Measurements from ENCODE around the gene SPATA21.

The SPATA21 gene

DNA sequence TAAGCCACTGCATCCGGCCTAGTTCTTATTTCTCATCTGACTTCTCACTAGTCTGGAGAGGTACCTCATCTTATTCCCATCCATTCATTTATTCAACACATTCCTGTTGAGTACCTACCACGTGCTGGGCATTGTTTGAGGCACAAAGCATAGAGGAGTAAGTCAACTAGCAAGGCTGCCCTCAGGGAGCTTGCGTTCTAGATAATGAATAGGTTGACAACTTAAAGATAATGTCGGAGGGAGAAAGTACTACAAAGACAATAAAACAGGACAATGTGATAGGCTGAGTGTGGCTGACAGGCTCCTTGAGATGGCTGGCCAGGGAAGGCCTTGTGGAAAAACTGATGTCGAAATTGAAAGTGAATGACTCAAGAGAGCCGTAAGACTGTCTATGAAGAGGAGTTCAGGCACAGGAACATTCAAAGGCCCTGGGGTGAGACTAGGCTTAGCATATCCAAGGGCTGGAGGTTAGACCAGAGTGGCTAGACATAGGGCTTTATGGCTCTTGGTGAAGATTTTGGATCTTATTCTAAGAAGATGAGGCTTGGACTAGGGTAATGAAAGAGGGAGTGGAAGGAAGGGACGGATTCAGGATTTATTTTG, 18.3 kb downstream of the SPATA21 start:
- DNase-seq, result no peak

DNA sequence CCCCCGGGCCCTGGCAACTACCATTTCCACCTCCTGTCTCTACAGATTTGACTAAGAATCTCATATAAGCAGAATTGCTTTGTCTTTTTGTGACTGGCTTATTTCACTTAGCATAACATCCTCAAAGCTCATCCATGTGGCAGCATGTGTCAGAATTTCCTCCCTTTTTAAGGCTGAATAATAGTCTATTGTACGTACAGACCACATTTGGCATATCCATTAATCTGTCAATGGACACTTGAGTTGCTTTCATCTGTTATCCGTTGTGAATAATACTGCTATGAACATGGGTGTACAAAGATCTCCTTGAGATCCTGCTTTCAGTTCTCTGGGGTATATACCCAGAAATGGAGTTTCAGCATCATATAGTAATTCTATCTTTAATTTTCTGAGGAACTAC, 24.0 kb downstream of the SPATA21 start:
- no peak for DNase-seq

DNA sequence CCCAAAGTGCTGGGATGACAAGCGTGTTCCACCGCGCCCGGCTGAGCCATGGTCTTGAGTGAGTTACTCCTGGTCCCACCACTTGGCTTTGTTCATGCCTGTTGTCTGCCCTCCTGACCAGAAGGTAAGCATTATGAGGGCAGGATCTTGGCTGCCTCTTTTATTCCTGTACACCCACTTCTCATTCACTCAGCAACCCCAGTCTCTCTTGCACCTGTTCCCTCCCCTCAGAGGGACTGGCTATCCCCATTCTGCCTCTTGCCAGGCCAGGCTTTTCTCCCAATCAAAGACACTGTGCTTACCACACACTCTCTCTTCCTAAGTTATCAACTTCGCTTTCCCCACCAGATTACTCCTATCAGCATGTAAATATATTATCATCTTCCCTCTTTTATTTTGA, 26.4 kb downstream of the SPATA21 start:
- no peak for DNase-seq

DNA sequence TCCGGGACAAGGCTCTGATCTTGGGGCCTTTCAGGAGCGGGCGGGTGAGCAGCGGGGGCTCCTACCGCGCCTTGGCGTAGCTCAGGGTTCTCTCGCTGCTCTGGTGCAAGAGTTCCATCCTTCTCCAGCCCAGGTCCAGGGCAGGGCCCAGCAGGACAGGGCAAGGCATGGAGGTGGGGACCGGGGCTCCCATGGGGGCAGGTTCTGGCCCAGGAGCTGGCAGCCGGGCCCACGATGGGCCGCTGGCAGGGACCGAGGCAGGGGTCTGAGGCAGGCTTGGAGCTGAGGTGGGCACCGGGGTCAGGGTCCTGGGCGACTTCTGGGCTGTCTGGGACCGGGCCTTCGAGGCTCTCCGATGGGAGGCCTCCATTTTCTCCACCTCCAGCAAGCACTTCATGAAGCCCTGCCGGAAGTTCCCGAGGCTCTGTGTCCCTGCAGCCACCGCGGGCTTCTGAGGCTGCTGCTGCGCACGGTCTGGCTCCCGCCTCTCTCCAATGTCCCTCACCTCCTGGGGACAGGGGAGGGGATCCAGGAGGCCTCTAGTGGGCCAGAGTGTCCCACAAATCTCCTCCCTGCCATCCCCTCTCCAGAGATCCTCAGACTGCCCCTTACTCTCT, 27.6 kb downstream of the SPATA21 start:
- DNase-seq, result no peak

DNA sequence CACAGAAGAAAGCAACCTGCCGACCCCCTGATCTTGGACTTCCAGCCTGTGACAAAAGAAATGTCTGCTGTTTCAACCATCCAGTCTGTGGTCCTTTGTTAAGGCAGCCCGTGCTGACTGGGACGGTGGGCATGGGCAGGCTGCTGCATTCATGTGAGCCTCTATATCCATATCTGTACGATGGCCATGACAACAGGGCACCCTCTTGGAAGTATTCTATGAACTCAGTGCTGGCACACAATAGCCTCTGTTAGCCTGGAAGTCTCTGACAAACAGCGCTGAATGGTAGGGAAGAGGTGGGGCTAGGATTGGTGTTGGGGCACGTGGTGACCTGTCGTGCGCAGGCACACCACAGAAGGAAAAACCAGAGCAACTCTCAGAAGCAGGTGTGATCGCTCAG, 30.4 kb downstream of the SPATA21 start:
- DNase-seq, result no peak

DNA sequence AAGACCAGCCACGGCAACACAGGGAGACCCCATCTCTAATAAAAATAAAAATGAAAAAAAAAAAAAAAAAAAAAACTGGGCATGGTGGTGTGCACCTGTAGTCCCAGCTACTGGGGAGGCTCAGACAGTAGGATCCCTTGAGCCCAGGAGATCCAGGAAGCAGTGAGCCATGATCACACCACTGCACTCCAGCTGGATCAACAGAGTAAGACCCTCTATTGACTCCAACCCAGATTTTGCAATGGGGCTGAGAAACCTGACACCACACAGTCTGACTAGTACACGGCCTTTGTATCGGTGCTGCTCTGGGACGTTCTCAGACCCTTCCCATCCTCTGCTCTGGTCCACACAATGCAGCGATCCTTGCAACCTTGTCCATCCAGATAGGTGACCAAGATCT, 31.8 kb downstream of the SPATA21 start:
- DNase-seq, result no peak

DNA sequence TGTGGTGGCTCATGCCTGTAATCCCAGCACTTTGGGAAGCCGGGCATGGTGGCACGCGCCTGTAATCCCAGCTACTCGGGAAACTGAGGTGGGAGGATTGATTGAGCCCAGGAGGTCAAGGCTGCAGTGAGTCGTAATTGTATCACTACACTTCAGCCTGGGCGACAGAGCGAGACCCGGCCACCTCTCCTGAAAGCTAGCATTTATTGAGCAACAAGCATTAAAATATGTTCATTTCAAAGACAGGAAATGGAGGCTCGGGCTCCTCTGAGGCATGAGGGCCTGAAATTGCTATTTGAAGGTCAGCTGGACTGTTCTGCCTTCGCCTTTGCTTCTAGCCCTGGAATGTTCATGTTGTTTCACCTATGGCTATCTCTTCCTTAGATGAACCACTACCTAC, 34.5 kb downstream of the SPATA21 start:
- DNase-seq, result no peak

DNA sequence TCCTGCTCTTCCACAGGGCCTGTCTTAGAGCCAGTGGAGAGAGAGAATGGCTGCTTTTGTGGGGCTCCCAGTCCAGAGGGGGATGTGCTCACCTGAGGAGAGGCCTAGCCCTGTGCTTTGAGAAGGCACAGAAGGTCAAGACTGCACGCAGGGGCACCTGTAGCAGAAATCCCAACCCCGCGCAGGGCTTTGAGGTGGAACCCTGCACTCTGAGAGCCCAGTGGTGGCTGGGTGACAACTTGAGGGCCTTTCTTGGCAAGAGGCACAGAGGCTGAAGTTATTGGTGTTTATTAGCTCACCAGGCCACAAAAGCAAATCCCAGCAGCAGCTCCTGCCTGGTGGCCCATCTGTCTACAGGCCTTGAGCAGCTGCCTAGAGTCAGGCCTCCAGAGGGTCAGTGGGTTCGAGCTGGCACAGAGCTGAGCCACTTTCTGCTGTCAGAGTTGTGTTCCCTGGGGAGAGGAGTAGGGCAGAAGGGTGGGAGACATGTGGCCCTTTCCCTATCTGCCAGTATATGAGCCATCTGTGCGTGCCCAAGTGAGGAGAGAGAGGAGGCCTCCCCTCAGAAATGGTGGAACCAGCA, 38.8 kb downstream of the SPATA21 start:
- DNase-seq, result peak; percentile 62

DNA sequence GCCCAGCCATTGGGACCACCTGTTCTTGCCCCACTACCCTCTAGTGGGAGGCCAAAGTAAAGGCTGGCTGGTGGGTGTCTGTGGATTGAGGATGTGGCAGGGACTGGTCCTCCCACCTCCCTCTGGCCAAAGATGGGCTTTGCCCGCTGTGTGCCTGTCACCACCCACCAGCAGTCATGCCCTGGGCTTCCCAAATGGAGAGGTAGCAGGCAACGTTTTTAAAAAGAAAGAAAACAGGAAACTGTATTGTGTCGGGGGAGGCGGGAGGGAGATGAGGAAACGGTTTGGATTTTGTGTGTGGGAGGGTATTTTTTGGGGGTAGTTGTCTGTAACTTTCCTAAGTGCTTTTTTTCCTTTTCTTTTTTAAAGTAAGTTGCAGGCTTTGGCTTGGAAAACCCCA, 40.1 kb downstream of the SPATA21 start:
- no peak for DNase-seq

DNA sequence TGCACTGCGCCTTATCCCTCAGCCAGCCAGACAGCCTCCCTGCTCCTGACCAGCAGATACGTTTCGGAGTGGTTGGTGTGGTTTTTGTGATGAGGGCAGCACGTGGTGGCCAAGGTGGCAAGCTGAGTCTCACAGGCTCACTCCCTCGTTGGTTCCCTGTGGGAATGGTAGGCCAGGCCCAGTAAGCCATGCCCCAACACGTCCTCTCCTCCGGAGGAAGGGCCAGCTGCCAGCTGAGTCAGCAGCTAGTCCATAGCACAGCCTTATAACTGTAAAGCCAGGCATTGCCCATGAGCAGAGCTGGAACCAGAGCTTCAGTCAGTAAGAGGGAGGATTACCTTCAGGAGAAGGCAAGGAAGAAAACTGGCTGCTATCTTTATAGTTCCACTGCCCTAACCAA, 40.6 kb downstream of the SPATA21 start:
- DNase-seq, result no peak

DNA sequence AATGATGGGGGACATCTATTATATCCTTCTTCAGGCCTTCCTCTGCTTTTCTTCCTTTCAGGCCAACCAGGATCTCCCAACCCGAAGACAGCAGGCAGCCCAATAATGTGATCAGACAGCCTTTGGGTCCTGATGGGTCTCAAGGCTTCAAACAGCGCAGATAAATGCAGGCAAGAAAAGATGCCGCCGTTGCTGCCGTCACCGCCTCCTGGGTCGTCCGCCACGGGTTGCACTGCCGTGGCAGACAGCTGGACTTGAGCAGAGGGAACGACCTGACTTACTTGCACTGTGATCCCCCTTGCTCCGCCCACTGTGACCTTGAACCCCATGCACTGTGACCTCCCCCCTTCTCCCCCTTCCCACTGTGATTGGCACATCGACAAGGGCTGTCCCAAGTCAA, 42.2 kb downstream of the SPATA21 start:
- no peak for DNase-seq

DNA sequence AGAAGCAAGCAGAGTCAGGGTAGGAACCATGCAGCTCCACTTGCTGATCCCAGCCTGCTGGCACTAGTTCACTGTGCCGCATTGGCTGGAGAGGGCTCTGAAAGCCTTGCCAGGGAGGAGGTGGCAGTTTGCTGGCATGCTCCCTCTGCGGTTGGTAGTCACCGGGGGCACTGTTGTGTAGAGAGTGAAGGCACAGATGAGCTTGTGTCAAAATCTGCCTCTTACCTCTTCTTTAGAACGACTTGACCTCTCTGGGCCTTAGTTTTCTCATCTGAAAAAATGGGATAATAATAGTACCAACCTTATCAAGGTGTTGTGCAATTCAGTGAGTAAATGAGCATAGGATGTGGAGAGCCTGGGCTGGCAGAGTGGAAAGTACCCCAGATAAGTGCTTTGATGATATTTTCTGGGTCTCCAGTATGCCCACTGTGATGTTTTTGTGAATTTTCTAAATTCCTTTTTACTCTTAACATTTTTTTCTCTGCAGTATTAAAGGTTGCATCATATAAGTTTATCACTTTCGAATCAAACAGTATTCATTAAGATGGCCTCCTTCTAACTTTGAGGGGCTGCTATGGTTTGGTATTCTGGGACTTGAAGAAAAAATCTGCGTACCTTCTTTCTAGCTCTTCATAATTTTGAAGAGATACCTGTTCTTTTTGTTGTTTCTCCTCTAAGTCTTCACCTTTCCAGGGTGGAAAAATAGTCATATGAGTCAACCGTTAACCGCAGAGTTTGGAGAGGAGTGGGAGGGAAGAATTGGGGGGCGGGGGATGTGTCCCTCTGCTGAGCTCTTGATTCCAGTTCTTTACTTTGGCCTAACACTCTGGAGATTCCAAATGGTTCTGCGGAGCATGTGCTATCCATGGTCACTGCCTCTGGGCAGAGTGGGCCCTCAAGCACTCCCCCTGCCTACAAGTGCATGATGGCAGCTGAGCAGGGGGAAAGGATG, 43.4 kb downstream of the SPATA21 start:
- no peak for DNase-seq

DNA sequence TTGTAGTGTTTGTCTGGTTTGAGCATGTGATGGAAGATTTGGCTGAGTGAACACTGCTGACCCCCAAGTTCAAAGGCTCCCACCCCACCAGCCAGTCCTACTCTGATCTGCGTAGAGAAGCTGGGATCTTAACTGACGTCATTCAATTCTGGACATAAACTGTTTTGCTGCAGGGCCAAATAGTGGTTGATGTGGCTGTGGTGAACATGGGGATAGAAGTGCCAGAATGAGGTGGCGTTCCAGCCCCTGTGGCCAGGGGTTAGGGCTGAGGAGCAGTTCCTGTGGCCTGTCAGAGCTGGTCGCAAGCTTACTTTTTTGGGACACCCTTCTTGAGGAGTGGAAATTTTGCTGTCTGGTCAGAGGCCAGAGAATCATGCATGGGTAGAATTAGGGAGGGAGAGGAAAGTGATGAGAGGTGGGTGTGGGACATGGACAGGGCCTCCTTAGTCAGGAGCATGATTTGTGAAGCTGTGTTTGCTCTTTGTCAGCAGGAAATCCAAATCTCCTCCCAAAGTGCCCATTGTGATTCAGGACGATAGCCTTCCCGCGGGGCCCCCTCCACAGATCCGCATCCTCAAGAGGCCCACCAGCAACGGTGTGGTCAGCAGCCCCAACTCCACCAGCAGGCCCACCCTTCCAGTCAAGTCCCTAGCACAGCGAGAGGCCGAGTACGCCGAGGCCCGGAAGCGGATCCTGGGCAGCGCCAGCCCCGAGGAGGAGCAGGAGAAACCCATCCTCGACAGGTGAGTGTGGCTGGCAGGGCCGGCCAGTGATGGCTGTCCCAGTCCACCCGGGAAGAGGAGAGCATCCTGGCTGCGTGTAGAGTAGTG, 44.3 kb downstream of the SPATA21 start:
- no peak for DNase-seq

DNA sequence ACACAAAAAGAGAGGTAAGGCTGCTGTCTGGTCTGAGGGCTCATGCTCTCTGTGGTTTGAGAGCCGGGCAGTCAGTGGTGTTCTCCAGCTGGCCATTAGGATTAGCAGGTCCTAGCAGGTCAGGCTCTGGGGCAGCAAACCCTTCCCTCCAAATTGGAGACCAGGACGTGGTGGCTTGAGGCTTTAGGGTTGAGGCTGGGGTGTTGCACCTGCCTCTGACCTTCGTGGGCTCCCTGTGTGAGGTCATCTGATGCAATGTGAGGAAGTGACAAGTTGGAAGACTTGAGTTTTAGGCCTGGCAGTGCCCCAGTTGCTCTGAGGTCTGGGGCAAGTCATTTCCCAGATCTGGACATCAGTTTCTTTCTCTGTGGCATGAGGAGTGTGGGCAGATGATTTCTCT, 45.8 kb downstream of the SPATA21 start:
- DNase-seq, result no peak

DNA sequence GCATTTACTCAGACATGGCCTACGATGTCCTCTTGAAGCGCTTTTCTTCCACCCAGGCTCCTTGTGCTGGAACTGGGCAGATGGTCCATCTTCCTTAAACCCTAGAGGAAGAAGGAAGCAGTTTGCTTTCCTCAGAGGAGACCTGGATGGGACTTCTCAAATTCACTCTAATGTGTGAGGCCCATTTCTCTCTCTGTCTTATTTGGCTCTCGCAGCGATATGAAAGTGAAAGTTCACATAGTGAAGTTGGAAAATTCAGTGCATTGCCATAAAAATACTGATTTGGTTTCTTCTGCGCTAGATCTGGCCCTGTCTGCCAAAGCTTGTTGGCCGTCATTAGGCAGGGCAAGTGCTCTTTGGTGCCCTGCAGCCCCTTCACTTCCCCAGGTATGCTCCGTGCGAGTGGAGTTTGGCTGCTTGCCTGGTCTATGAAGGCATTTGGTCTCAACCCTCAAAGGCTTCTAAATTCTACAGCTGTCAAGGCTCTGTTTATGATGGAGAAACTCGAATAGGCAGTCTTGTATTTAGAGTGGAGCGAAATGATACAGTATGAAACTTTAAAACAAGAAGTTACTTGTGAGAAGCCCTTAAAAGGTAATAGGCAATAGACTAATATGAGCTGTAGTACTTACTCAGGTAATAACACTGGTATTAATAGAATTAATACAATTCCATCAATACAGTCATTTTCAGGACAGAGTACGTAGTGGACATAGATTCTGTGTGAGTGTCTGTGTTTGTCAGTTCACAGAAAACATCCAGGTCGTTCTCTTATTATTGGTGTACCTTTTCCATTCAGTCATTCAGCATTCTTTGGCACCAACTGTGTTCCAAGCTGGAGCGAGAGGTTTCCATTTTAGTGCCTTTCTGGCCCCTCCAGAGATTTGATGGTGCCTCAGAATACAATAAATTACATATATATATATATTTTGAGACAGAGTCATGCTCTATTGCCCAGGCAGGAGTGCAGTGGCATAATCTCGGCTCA, 49.7 kb downstream of the SPATA21 start:
- DNase-seq, result no peak

DNA sequence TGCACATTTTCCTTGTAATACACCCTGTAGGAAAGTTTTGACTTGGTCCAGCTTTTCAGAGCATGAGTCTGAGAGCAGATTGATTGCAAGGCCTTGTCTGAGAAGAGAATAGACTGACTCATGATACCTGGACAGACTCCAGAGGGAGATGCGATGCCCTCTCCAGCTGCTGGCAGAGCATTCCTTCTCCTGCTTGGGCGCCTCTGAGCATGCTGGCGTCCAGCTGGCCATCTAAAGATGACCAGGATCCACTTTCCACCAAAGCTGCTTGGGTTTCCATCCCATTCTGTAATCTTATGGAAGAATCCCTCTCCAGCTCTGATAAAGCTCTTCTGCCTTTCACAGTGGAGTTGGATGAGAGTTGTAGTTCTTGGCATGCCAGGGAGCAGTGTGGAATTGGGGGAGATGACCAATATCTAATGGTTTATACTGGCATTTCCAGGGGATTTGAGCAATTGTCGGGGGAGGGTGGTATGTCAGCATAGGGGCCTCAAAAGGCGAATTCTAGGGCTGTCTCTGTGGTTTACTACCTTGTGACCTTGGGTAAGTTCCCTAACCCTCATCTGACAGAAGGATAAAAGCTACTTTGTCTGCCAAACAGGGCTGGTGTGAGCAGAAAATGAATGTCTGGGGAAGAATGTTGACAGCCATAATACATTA, 50.6 kb downstream of the SPATA21 start:
- DNase-seq, result no peak

DNA sequence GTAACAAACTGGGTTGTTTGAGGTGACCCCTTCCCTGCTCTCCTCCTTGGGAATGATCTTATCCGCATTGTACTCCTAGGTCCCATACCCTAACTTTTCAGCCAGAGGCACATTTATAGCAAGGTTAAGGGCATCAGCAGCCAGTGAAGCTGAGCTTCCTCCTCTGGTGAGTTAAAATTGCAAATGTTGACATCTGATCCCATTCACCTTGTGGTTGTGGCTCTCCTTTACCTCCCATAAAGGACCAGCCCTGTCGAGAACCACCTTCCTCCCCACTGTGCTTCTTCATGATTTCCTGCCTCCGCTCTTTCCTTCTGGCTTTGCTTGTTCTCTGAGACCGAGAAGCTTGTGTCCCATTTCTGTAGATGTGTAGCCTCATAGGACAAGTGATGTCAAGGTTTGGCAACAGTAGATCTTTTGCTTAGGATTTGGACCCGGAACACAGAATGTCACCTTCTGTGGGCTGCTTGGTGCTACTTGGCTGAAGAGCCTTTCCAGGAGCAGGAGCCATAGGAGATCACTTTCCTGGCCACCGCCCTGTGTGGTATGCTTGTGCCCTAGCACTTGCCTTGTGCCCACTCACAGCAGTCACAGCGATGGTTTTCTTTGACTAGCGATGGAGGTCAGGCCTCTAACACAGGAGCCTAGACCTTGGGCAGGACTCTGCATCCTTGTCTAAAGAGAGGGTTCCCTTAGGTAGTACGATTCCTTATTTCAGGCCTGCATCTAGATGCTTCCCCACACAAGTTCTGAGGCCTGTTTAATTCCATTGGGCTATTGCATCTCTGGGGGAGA, 51.4 kb downstream of the SPATA21 start:
- no peak for DNase-seq

DNA sequence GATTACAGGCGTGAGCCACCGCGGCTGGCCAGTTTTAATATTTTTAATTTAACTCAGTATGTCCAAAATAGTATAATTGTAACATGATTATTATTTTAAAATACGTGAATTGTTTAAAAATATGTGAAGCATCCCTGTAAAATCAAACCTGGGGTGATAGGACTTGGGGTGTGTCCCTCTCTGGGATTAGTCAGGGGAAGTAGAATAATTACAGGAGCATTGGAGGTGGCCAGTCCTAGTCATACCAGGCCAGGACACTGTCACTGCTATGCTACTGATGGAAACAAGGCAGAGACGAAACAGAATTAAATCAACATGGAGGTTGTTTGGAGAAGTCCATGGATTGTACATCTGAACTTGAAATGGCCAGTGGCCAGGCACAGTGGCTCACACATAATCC, 53.3 kb downstream of the SPATA21 start:
- no peak for DNase-seq

DNA sequence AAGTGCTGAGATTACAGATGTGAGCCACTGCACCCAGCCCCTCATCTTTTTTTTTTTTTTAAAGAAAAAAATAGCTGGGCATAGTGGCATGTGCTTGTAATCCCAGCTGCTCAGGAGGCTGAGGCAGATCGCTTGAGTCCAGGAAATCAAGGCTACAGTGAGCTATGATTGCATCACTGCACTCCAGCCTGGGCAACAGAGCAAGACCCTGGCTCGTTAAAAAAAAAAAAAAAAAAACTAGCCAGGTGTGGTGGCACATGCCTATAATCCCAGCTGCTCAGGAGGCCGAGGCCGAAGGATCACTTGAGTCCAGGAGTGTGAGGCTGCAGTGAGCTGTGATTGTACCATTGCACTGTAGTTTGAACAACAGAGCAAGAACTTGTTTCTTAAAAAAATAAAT, 56.4 kb downstream of the SPATA21 start:
- no peak for DNase-seq

DNA sequence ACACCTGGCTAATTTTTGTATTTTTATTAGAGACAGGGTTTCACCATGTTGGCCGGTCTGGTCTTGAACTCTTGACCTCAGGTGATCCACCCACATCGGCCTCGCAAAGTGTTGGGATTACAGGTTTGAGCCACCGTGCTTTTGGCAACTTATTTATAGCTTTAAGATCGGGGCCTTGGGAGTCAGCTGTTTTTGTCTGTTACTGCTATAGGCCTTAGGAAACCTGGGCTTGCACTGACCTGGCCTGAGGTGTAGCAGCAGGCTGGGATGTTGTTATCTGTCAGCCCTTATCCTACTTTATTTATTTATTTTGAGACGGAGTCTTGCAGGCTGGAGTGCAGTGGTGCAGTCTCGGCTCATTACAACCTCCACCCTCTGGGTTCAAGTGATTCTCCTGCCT, 58.8 kb downstream of the SPATA21 start:
- DNase-seq, result no peak
